Naive thymus-derived CD4-positive, alpha-beta T cell (primary cell): Measurements from ENCODE around the gene HPX. TPM values are rescaled to one million over a fixed set of nuclear protein-coding genes. Genes with fewer than 3 reads are reported as not detected.
A peak's percentile ranks its signal among the peaks of the same experiment; 100 is the strongest.

Source experiments
- ATAC-seq: fragments of 150-1000 bp; cut with Tn5 transposase; 2 replicates; pipeline ENCODE4 v1.10.0; 2021; ENCODE audit warnings: mild to moderate bottlenecking, moderate library complexity
- CTCF ChIA-PET: fragments of 350-600 bp; sonication (Branson Sonifier 250); formaldehyde crosslinking; loops from one replicate; lab custom pipeline; 2021; ENCODE audit warnings: antibody characterized with exemption; lab: Charles Lee
- POLR2A ChIA-PET: fragments of 350-600 bp; sonication (Branson Sonifier 250); formaldehyde crosslinking; loops from one replicate; lab custom pipeline; 2021; ENCODE audit warnings: antibody characterized with exemption, inconsistent platforms; lab: Charles Lee
- DNase-seq, 9 donors: peaks; one replicate each; pipeline versions ENCODE4 v3.0.0 to v3.0.0-alpha.2; 2020 to 2022; ENCODE audit warnings: mixed read lengths in 1 of 9
- H3K27ac ChIP-seq: one replicate; pipeline ENCODE4 v1.7.0; 2013; ENCODE audit warnings: mild to moderate bottlenecking, low read depth, low read length, moderate library complexity
- H3K27me3 ChIP-seq, 2 donors: one replicate each; pipeline ENCODE4 v1.7.0; 2013; ENCODE audit warnings: low read length in 2 of 2, mild to moderate bottlenecking in 2 of 2, moderate library complexity in 2 of 2; ENCODE audit not compliant: control insufficient read depth in 2 of 2, insufficient read depth in 2 of 2
- H3K36me3 ChIP-seq, 3 experiments: 1 replicate in 2 of 3; 2 replicates in 1 of 3; pipeline ENCODE4 v1.7.0; 2013; ENCODE audit warnings: low read length in 3 of 3, mild to moderate bottlenecking in 3 of 3, moderate library complexity in 1 of 3; ENCODE audit not compliant: insufficient read depth in 3 of 3, control insufficient read depth in 2 of 3
- H3K4me1 ChIP-seq, 2 donors: one replicate each; pipeline ENCODE4 v1.7.0; 2013; ENCODE audit warnings: low read length in 2 of 2, mild to moderate bottlenecking in 2 of 2, moderate library complexity in 1 of 2; ENCODE audit not compliant: control insufficient read depth in 2 of 2, insufficient read depth in 2 of 2
- H3K4me3 ChIP-seq: 2 replicates; pipeline ENCODE4 v1.7.0; 2013; ENCODE audit warnings: mild to moderate bottlenecking, low read length
- H3K9me3 ChIP-seq, 3 experiments: 1 replicate in 2 of 3; 2 replicates in 1 of 3; pipeline ENCODE4 v1.7.0; 2013; ENCODE audit warnings: low read length in 3 of 3; ENCODE audit not compliant: control insufficient read depth in 2 of 3
- H3K27ac Mint-ChIP-seq, 9 donors: one replicate each; pipeline ENCODE4 v1.8.0; 2020 to 2022; ENCODE audit warnings: mixed read lengths in 9 of 9, mild to moderate bottlenecking in 8 of 9, moderate library complexity in 5 of 9, inconsistent platforms in 2 of 9
- H3K27me3 Mint-ChIP-seq, 5 donors: one replicate each; pipeline ENCODE4 v1.8.0; 2021 to 2022; ENCODE audit warnings: mixed read lengths in 5 of 5, mild to moderate bottlenecking in 1 of 5
- H3K36me3 Mint-ChIP-seq, 5 donors: one replicate each; pipeline ENCODE4 v1.8.0; 2020 to 2022; ENCODE audit warnings: mixed read lengths in 5 of 5, mild to moderate bottlenecking in 3 of 5, inconsistent platforms in 1 of 5
- H3K4me1 Mint-ChIP-seq, 7 donors: one replicate each; pipeline ENCODE4 v1.8.0; 2020 to 2022; ENCODE audit warnings: mixed read lengths in 7 of 7, mild to moderate bottlenecking in 3 of 7, inconsistent platforms in 1 of 7
- H3K4me3 Mint-ChIP-seq, 10 donors: one replicate each; pipeline ENCODE4 v1.8.0; 2020 to 2022; ENCODE audit warnings: mild to moderate bottlenecking in 10 of 10, mixed read lengths in 10 of 10, moderate library complexity in 6 of 10, inconsistent platforms in 2 of 10
- H3K9me3 Mint-ChIP-seq, 11 donors: one replicate each; pipeline ENCODE4 v1.8.0; 2020 to 2022; ENCODE audit warnings: mixed read lengths in 11 of 11, mild to moderate bottlenecking in 4 of 11, inconsistent platforms in 1 of 11, moderate library complexity in 1 of 11
- intact Hi-C, 2 donors: fragments of 100-400 bp; cut with micrococcal nuclease; formaldehyde crosslinking; loops; one replicate each; pipeline ENCODE4 v1.15.1; 2023
- polyA plus RNA-seq, 2 donors: library from polyadenylated mRNA; unstranded; fragments of 300-500 nt; fragmentation: Illumina TruSeq; gene quantifications; one replicate each; pipeline ENCODE4 v1.2.3, GENCODE V29; 2021
- total RNA-seq, 6 experiments: library from RNA in 5 of 6; stranded (reverse) in 5 of 6; gene quantifications; 1 replicate in 5 of 6; 2 replicates in 1 of 6; pipeline ENCODE4 v1.2.3 and lab custom pipeline; 2021 to 2026

The HPX gene
- total and polyA plus RNA-seq, 7 experiments from 2014 or later, result 0.56 to 7.0 (median 1.7) TPM; not detected in 2

DNA sequence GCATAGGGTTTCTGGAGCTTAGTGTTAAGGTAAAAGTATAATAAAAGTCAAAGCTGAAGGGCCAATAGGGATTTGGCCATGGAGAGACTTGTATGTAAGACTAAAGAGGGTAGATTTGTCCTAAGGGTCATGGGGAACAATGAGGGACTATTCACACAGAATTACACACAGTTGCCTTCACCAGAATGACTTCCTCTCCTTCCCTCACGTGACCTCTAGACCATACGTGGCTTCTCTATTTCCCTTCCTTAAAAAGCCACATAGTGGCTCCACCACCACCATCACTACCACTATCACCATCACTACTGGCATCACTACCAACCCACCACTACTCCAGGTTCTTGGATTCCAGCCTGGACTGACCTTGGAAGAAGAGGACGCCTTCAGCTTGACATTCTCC is 2.8 kb downstream of the HPX start:
- POLR2A ChIA-PET, result interaction anchor here (0.7 to 2.9 kb wide), 10 partner anchors 11 to 59 kb away, joined by 3 to 26 read pairs (median 4); partner anchors contain the start of gene APBB1
- no peak overlapping the region for H3K27ac Mint-ChIP-seq
- DNase-seq (peak in 1 of 9 donors; percentile 12), ATAC-seq (peak; percentile 71)
- peaks cover 22 to 25% of the 10 kb centered on the region in 2 donors for H3K4me1 ChIP-seq
- H3K4me3 ChIP-seq, result no peak overlapping the region
- peaks cover 0 to 10% (median 4%) of the 10 kb centered on the region in 7 donors for H3K4me1 Mint-ChIP-seq
- no peak overlapping the region for H3K4me3 Mint-ChIP-seq
- H3K36me3 ChIP-seq, result no peaks in the 10 kb centered on the region
- no peak overlapping the region for H3K27ac ChIP-seq
- H3K36me3 Mint-ChIP-seq, result peaks cover 0 to 3% (median 0%) of the 10 kb centered on the region in 5 donors
- intact Hi-C loops, result loop anchor here (1.0 to 5.0 kb wide), 5 partner anchors 19 to 43 kb away; partner anchors contain the start of genes APBB1 (in 2 of the 2), ARFIP2 (in 1 of the 2), TIMM10B (in 1 of the 2) and TRIM3 (in 1 of the 2)
- no peaks in the 10 kb centered on the region for H3K27me3 ChIP-seq
- no peaks in the 10 kb centered on the region for H3K9me3 ChIP-seq
- CTCF ChIA-PET, result interaction anchor here (0.5 to 13.9 kb wide), 6 partner anchors 17 to 77 kb away, joined by 3 to 573 read pairs (median 3); partner anchors contain the start of gene SMPD1
- no peaks in the 10 kb centered on the region for H3K9me3 Mint-ChIP-seq
- H3K27me3 Mint-ChIP-seq, result peaks cover 0 to 4% (median 0%) of the 10 kb centered on the region in 5 donors

- POLR2A ChIA-PET, result interaction anchor here (0.6 to 2.9 kb wide), 13 partner anchors 10 to 170 kb away, joined by 3 to 26 read pairs (median 4); partner anchors contain the start of gene APBB1
- H3K27ac ChIP-seq, result no peak overlapping the region
- intact Hi-C loops, result loop anchor here in 1 of 2 donors (5.0 kb wide), 1 partner anchor 35 kb away; the partner anchor contains the start of gene TRIM3
Measured at GRCh38 chr11:6437423-6437822, 3.4 kb downstream of the HPX start.

DNA sequence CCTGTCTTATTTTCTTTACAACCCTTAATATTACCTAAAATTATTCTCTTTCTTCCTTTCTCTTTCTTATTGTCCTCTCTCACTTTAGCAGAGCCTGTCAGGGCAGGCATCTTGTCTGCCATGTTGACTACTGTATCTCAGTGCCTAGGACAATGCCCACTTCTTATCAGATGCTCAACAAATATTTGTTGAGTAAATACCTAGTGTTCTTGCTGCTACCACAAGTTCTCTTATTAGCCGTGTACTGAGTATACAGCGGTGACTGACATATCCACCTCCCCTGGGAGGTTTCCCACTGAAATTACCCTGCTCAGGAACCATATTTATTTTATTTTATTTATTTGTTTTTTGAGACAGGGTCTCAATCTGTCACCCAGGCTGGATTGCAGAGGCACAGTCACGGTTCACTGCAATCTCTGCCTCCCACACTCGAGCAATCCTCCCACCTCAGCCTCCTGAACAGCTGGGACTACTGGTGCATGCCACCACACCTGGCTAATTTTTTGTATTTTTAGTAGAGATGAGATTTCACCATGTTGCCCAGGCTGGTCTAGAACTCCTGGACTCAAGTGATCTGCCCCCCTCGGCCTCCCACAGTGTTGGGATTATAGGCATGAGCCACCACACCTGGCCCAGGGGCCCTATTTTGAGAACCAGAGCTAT is 6.7 kb downstream of the HPX start:
- peaks cover 4 to 20% (median 6%) of the 10 kb centered on the region in 7 donors for H3K4me1 Mint-ChIP-seq
- intact Hi-C loops, result no loop called here
- POLR2A ChIA-PET, result interaction anchor here (0.5 to 2.0 kb wide), 4 partner anchors 15 to 85 kb away, joined by 3 to 8 read pairs (median 4); partner anchors contain the start of gene APBB1
- no peaks in the 10 kb centered on the region for H3K9me3 Mint-ChIP-seq
- no peaks in the 10 kb centered on the region for H3K36me3 ChIP-seq
- H3K27ac ChIP-seq, result no peak overlapping the region
- H3K36me3 Mint-ChIP-seq, result peaks cover 0 to 3% (median 0%) of the 10 kb centered on the region in 5 donors
- CTCF ChIA-PET, result interaction anchor here (1.2 to 2.5 kb wide), 2 partner anchors 10 to 55 kb away, joined by 3 to 7 read pairs; no protein-coding TSS in a partner anchor
- no peak for ATAC-seq
- H3K9me3 ChIP-seq, result no peaks in the 10 kb centered on the region
- H3K4me3 Mint-ChIP-seq, result no peak overlapping the region
- DNase-seq, result no peak
- peaks cover 17% of the 10 kb centered on the region in 2 donors for H3K4me1 ChIP-seq
- H3K27ac Mint-ChIP-seq, result peak overlapping the region in 2 of 9 donors; percentile 28 to 63
- no peaks in the 10 kb centered on the region for H3K27me3 ChIP-seq
- H3K4me3 ChIP-seq, result no peak overlapping the region
- H3K27me3 Mint-ChIP-seq, result peaks cover 0 to 4% (median 0%) of the 10 kb centered on the region in 5 donors

More at GRCh38 chr11:6437423-6437822, 3.4 kb downstream of the HPX start:
- no peak for DNase-seq
- Histone ChIP-seq H3K9me3 (no peaks in the 10 kb centered on the region), H3K27me3 (no peaks in the 10 kb centered on the region), H3K4me1 (peaks cover 22 to 25% of the 10 kb centered on the region in 2 donors), H3K4me3 (no peak overlapping the region), H3K36me3 (no peaks in the 10 kb centered on the region)
- H3K4me1 Mint-ChIP-seq, result peaks cover 0 to 10% (median 4%) of the 10 kb centered on the region in 7 donors
- ATAC-seq, result no peak
- H3K36me3 Mint-ChIP-seq, result peaks cover 0 to 3% (median 0%) of the 10 kb centered on the region in 5 donors
- CTCF ChIA-PET, result interaction anchor here (0.9 to 13.9 kb wide), 4 partner anchors 16 to 56 kb away, joined by 3 to 573 read pairs (median 44); partner anchors contain the start of gene SMPD1
- H3K27ac Mint-ChIP-seq, result no peak overlapping the region
- no peaks in the 10 kb centered on the region for H3K9me3 Mint-ChIP-seq
- H3K27me3 Mint-ChIP-seq, result peaks cover 0 to 4% (median 0%) of the 10 kb centered on the region in 5 donors
- no peak overlapping the region for H3K4me3 Mint-ChIP-seq

DNA sequence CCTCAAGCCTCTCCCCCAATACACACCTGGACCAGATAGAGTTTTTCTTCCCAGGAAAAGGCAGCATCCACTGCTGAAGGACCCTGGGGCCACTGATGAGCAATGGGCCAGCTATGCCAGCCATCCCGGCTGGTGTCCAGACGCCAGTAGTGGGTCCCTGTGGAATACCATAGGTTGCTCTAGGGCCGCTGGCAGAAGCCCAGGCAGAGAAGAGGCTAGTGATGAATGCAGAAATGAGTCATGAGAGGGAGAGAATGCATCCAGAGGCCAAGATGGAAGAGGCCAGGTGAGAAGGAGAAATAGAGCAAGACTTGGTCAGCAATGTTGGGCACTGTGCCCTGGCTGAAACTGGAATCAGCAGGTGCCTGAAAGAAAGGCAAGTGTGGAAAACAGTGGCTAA is 8.9 kb downstream of the HPX start:
- Mint-ChIP-seq H3K27ac (no peak overlapping the region), H3K4me3 (no peak overlapping the region), H3K27me3 (peaks cover 0 to 16% (median 0%) of the 10 kb centered on the region in 5 donors), H3K9me3 (no peaks in the 10 kb centered on the region), H3K36me3 (peaks cover 0 to 3% (median 0%) of the 10 kb centered on the region in 5 donors), H3K4me1 (peaks cover 4 to 20% (median 6%) of the 10 kb centered on the region in 7 donors)
- Histone ChIP-seq H3K36me3 (no peaks in the 10 kb centered on the region), H3K9me3 (no peaks in the 10 kb centered on the region), H3K27ac (no peak overlapping the region), H3K27me3 (no peaks in the 10 kb centered on the region), H3K4me3 (no peak overlapping the region), H3K4me1 (no peaks in the 10 kb centered on the region)
- ChIA-PET CTCF (interaction anchor here (1.5 to 3.2 kb wide), 2 partner anchors 53 to 74 kb away, joined by 3 to 20 read pairs; no protein-coding TSS in a partner anchor), POLR2A (interaction anchor here (2.0 kb wide), 1 partner anchor 13 kb away, joined by 9 read pairs; the partner anchor contains the start of gene APBB1)
- ATAC-seq (no peak), DNase-seq (no peak)
- intact Hi-C loops, result no loop called here

DNA sequence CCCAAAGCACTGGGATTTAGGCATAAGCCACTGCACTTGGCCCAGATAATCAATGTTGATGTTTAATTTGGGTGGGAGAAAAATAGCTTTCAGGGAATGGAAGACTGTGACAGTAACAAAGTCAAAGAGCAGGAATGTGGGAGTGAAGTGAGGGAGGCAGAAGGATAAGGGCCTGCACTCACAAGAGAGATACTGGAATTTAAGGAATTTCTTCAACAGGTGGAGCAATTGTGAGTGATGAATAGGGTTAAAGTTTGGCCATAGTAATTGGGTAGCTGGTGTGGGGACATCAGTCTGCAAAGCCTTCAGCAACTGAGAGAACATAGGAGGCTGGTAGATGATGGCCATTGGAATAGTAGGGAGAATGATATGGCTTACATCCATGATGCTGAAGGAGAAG is 13.3 kb downstream of the HPX start:
- POLR2A ChIA-PET, result interaction anchor here (0.9 to 3.1 kb wide), 7 partner anchors 8 to 54 kb away, joined by 3 to 14 read pairs (median 4); partner anchors contain the start of genes APBB1, ARFIP2 and TIMM10B
- H3K27me3 Mint-ChIP-seq, result peaks cover 0 to 51% (median 6%) of the 10 kb centered on the region in 5 donors
- H3K4me1 Mint-ChIP-seq, result peaks cover 0 to 11% (median 2%) of the 10 kb centered on the region in 7 donors
- no peak overlapping the region for H3K4me3 ChIP-seq
- ATAC-seq (no peak), DNase-seq (no peak)
- H3K4me3 Mint-ChIP-seq, result no peak overlapping the region
- intact Hi-C loops, result no loop called here
- H3K9me3 Mint-ChIP-seq, result no peaks in the 10 kb centered on the region
- no peaks in the 10 kb centered on the region for H3K27me3 ChIP-seq
- H3K36me3 Mint-ChIP-seq, result peaks cover 0 to 4% (median 0%) of the 10 kb centered on the region in 5 donors
- H3K27ac ChIP-seq, result no peak overlapping the region
- no peaks in the 10 kb centered on the region for H3K4me1 ChIP-seq
- H3K36me3 ChIP-seq, result no peaks in the 10 kb centered on the region
- no peaks in the 10 kb centered on the region for H3K9me3 ChIP-seq
- CTCF ChIA-PET, result interaction anchor here (1.0 to 1.4 kb wide), 3 partner anchors 16 to 49 kb away, joined by 6 to 8 read pairs (median 8); no protein-coding TSS in a partner anchor
- H3K27ac Mint-ChIP-seq, result no peak overlapping the region

DNA sequence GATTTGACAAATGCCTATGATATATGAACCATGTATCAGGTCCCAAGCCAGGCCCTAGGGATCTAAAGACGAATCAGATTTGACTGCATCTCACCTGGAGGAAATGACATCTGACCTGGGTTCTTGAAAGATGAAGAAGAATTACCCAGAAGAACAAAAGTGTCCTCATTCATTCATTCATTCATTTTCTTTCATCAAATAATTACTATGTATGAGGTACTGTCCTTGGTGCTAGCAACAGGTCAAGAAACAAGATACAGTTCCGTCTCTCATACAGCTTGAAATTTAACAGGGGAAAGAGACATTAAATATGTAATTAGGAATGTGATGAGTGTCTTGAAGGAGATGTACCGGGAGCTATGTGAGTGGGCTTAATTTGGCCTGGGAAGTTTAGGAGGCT is 20.1 kb downstream of the HPX start:
- ATAC-seq, result no peak
- Mint-ChIP-seq H3K9me3 (no peaks in the 10 kb centered on the region), H3K4me3 (peak overlapping the region in 3 of 10 donors; percentile 77 to 85 (median 79)), H3K27ac (peak overlapping the region in 4 of 9 donors; percentile 4 to 92 (median 62)), H3K36me3 (peaks cover 0 to 4% (median 0%) of the 10 kb centered on the region in 5 donors), H3K27me3 (peaks cover 0 to 50% (median 12%) of the 10 kb centered on the region in 5 donors), H3K4me1 (peaks cover 2 to 18% (median 14%) of the 10 kb centered on the region in 7 donors)
- Histone ChIP-seq H3K9me3 (no peaks in the 10 kb centered on the region), H3K36me3 (peaks cover 0 to 5% (median 0%) of the 10 kb centered on the region in 3 experiments), H3K4me3 (no peak overlapping the region), H3K27me3 (no peaks in the 10 kb centered on the region), H3K4me1 (peaks cover 17 to 30% of the 10 kb centered on the region in 2 donors), H3K27ac (no peak overlapping the region)
- POLR2A ChIA-PET, result interaction anchor here (1.1 to 23.8 kb wide), 5 partner anchors 9 to 43 kb away, joined by 3 to 525 read pairs (median 37); partner anchors contain the start of gene SMPD1
- CTCF ChIA-PET, result interaction anchor here (1.1 to 4.9 kb wide), 7 partner anchors 10 to 56 kb away, joined by 3 to 30 read pairs (median 5); partner anchors contain the start of gene SMPD1
- DNase-seq, result no peak
- intact Hi-C loops, result no loop called here
